Fibroblast of villous mesenchyme (primary cell): ENCODE results near the gene FANCF. TPM values are rescaled to one million over a fixed set of nuclear protein-coding genes. Genes with fewer than 3 reads are reported as not detected.

ENCODE experiments used
- DNase-seq: peaks from one replicate; pipeline ENCODE4 v3.0.0-alpha.2; 2010; ENCODE audit warnings: low read depth
- H3K4me3 ChIP-seq: 2 replicates; pipeline ENCODE4 v1.5.1; 2011; ENCODE audit warnings: low read depth, mild to moderate bottlenecking, low read length
- CTCF ChIP-seq: IDR thresholded peaks from 2 replicates; pipeline ENCODE4 v1.5.1; 2012; ENCODE audit warnings: low read depth, mild to moderate bottlenecking, low read length; ENCODE audit not compliant: insufficient read depth
- total RNA-seq: library from RNA; depleted of rRNA; stranded (reverse); fragments of >200 nt; gene quantifications from 2 replicates; pipeline ENCODE4 v1.2.3, GENCODE V29; 2012

FANCF gene
- total RNA-seq = 8.7 and 11.2 TPM in 2 replicates

- TF ChIP-seq CTCF = no peak
- DNase-seq = peak; percentile 98
- peak within 1 kb of the TSS; percentile 83 for H3K4me3 ChIP-seq
Measured at GRCh38 chr11:22625448-22626287, at the start of gene FANCF. FANCF (minus strand) TSS chr11:22625823; CDS start chr11:22625810, 13 bp downstream.

- no peak overlapping the region for H3K4me3 ChIP-seq
- TF ChIP-seq CTCF = no peak
- no peak for DNase-seq
Measured at GRCh38 chr11:22674470-22675439, 49.1 kb upstream of the FANCF start.

- TF ChIP-seq CTCF = no peak
- no peak overlapping the region for H3K4me3 ChIP-seq
- DNase-seq = no peak
Measured at GRCh38 chr11:22671751-22672150, 46.1 kb upstream of the FANCF start.

GRCh38 chr11:22670830-22671229, 45.2 kb upstream of the FANCF start:
- H3K4me3 ChIP-seq = no peak overlapping the region
- no peak for TF ChIP-seq CTCF
- DNase-seq = no peak

- H3K4me3 ChIP-seq = no peak overlapping the region
Measured at GRCh38 chr11:22669368-22669767, 43.7 kb upstream of the FANCF start.

More at GRCh38 chr11:22669368-22669767, 43.7 kb upstream of the FANCF start:
- TF ChIP-seq CTCF = no peak
- DNase-seq = no peak
